B cell (primary cell): ENCODE data around the gene DNAH10. TPM values are rescaled to one million over a fixed set of nuclear protein-coding genes. Genes with fewer than 3 reads are reported as not detected.
A peak's percentile ranks its signal among the peaks of the same experiment; 100 is the strongest.

Source experiments
- ATAC-seq: fragments of 200-7000 bp; cut with Tn5 transposase; one replicate; pipeline ENCODE4 v1.10.0; 2021; ENCODE audit warnings: low read depth, mild to moderate bottlenecking, moderate number of reproducible peaks, moderate library complexity
- CTCF ChIA-PET: fragments of 350-600 bp; sonication (Branson Sonifier 250); formaldehyde crosslinking; loops from one replicate; lab custom pipeline; 2021; ENCODE audit warnings: antibody characterized with exemption, inconsistent platforms; lab: Charles Lee
- POLR2A ChIA-PET: fragments of 350-600 bp; sonication (Branson Sonifier 250); formaldehyde crosslinking; loops from one replicate; lab custom pipeline; 2021; ENCODE audit warnings: antibody characterized with exemption; lab: Charles Lee
- DNase-seq: peaks from one replicate; pipeline ENCODE4 v3.0.0; 2013
- H2AFZ ChIP-seq: 2 replicates; pipeline ENCODE4 v1.6.1; 2012; ENCODE audit warnings: mild to moderate bottlenecking, low read depth, low read length; ENCODE audit not compliant: insufficient read depth, poor library complexity, severe bottlenecking
- H3K27ac ChIP-seq, 2 donors: 1 replicate in 1 of 2; 2 replicates in 1 of 2; pipeline ENCODE4 v1.5.1; 2012 to 2013; ENCODE audit warnings: low read length in 2 of 2, mild to moderate bottlenecking in 2 of 2, moderate library complexity in 1 of 2
- H3K27me3 ChIP-seq, 4 experiments: fragments of 200-600 bp in 1 of 4; sonication (generic) in 1 of 4; replicated peaks in 1 of 4; 1 replicate in 2 of 4; 2 replicates in 2 of 4; pipeline versions ENCODE4 v1.6.1 to v1.7.0; 2013 to 2016; ENCODE audit warnings: low read length in 3 of 4, mild to moderate bottlenecking in 2 of 4, mixed read lengths in 1 of 4, moderate library complexity in 1 of 4; ENCODE audit not compliant: insufficient read depth in 4 of 4, control insufficient read depth in 3 of 4; ENCODE audit errors: control extremely low read depth in 1 of 4
- H3K36me3 ChIP-seq, 2 experiments: replicated peaks in 1 of 2; 1 replicate in 1 of 2; 2 replicates in 1 of 2; pipeline versions ENCODE4 v1.6.1 to v1.7.1; 2013; ENCODE audit warnings: low read length in 1 of 2; ENCODE audit not compliant: insufficient read depth in 2 of 2, control insufficient read depth in 1 of 2; ENCODE audit errors: control extremely low read depth in 1 of 2, extremely low read depth in 1 of 2
- H3K4me1 ChIP-seq, 2 donors: fragments of 200-600 bp in 1 of 2; sonication (generic) in 1 of 2; 1 replicate in 1 of 2; 2 replicates in 1 of 2; pipeline versions ENCODE4 v1.5.1 to v1.6.1; 2013 to 2017; ENCODE audit warnings: low read length in 2 of 2; ENCODE audit not compliant: control insufficient read depth in 2 of 2, insufficient read depth in 2 of 2
- H3K4me2 ChIP-seq: replicated peaks from 2 replicates; pipeline ENCODE3; 2012; ENCODE audit warnings: mild to moderate bottlenecking, low read depth, low read length; ENCODE audit not compliant: poor library complexity, severe bottlenecking
- H3K4me3 ChIP-seq, 5 experiments: fragments of 200-600 bp in 1 of 5; sonication (generic) in 1 of 5; 1 replicate in 3 of 5; 2 replicates in 2 of 5; pipeline versions ENCODE4 v1.5.1 to v1.7.0; 2011 to 2016; ENCODE audit warnings: low read length in 4 of 5, mild to moderate bottlenecking in 4 of 5, low read depth in 2 of 5, control low read depth in 1 of 5, moderate library complexity in 1 of 5; ENCODE audit not compliant: insufficient read depth in 1 of 5; ENCODE audit errors: control extremely low read depth in 1 of 5, extremely low read depth in 1 of 5
- H3K79me2 ChIP-seq: fragments of 200-600 bp; sonication (generic); one replicate; pipeline ENCODE4 v1.6.0; 2016; ENCODE audit warnings: low read length; ENCODE audit not compliant: control insufficient read depth, insufficient read depth
- H3K9ac ChIP-seq: fragments of 200-600 bp; sonication (generic); 2 replicates; pipeline ENCODE4 v1.6.1; 2017; ENCODE audit warnings: mild to moderate bottlenecking, low read length, moderate library complexity
- H3K9me3 ChIP-seq, 3 donors: one replicate each; pipeline versions ENCODE4 v1.6.1 to v1.7.1; 2013; ENCODE audit warnings: low read length in 2 of 3; ENCODE audit not compliant: control insufficient read depth in 2 of 3, insufficient read depth in 1 of 3; ENCODE audit errors: control extremely low read depth in 1 of 3
- H4K20me1 ChIP-seq: 2 replicates; pipeline ENCODE4 v1.6.0; 2012; ENCODE audit warnings: mild to moderate bottlenecking, low read length; ENCODE audit not compliant: insufficient read depth, control insufficient read depth, poor library complexity, severe bottlenecking
- H3K27ac Mint-ChIP-seq: one replicate; pipeline ENCODE4 v1.8.0; 2021; ENCODE audit warnings: mixed read lengths
- H3K27me3 Mint-ChIP-seq: one replicate; pipeline ENCODE4 v1.8.0; 2021; ENCODE audit warnings: mixed read lengths
- H3K4me1 Mint-ChIP-seq: one replicate; pipeline ENCODE4 v1.8.0; 2021; ENCODE audit warnings: mixed read lengths
- H3K4me3 Mint-ChIP-seq: one replicate; pipeline ENCODE4 v1.8.0; 2021; ENCODE audit warnings: mixed read lengths
- H3K9me3 Mint-ChIP-seq: one replicate; pipeline ENCODE4 v1.8.0; 2022; ENCODE audit warnings: mixed read lengths; ENCODE audit not compliant: insufficient read depth
- EZH2 ChIP-seq: IDR thresholded peaks from 2 replicates; pipeline ENCODE4 v1.6.1; 2012; ENCODE audit warnings: borderline replicate concordance, low read depth, mild to moderate bottlenecking, moderate library complexity, low read length; ENCODE audit not compliant: insufficient read depth, poor library complexity, severe bottlenecking
- WGBS: methylation state at CpG from one replicate; pipeline ENCODE4 v1.1.5; 2013; ENCODE audit warnings: missing lambda C conversion rate; ENCODE audit not compliant: insufficient coverage; 5-methylcytosine and 5-hydroxymethylcytosine counted together
- intact Hi-C: fragments of 100-400 bp; cut with micrococcal nuclease; formaldehyde crosslinking; loops from one replicate; pipeline ENCODE4 v1.10.0; 2022
- polyA plus RNA-seq: library from polyadenylated mRNA; depleted of rRNA; stranded (reverse); fragments of >200 nt; gene quantifications from 2 replicates; pipeline ENCODE4 v1.2.3, GENCODE V29; 2012
- total RNA-seq, 2 donors: library from RNA; stranded (reverse); fragments of 120-200 nt in 1 of 2; gene quantifications; 1 replicate in 1 of 2; 2 replicates in 1 of 2; pipeline versions ENCODE4 v1.2.3 to v1.2.4, GENCODE V29; 2013 to 2022
- TF ChIP-seq, protein P1 (sequence below): fragments of 200-600 bp; IDR thresholded peaks from one replicate; pipeline ENCODE4 v1.8.0; 2022; ENCODE audit warnings: antibody characterized with exemption, mild to moderate bottlenecking

Gene DNAH10
- total and polyA plus RNA-seq, 2 donors (not counting 1 experiment from before 2014, with no cell fraction given): 0.24 to 0.99 TPM

DNA sequence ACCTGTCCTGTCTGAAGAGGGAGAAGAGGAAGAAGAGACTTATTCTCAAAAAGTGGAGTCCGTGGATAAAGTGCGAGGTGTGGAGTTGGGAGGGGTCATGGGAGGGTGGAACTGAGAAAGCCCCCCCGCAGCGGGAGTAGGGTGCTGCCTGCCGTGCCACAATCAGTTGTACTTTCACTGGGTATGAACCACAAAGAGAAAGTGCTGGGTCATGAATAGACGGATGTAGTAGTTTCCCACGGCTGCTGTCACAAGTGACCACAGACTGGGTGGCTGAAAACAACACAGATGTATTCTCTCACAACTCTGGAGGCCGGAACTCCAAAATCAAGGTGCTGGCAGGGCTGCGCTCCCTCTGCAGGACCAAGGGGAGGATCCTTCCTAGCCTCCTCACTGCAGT, 5.5 kb downstream of the DNAH10 start:
- Mint-ChIP-seq H3K27me3 (no peaks in the 10 kb centered on the region), H3K4me1 (peaks cover 5% of the 10 kb centered on the region), H3K27ac (no peak overlapping the region), H3K9me3 (no peaks in the 10 kb centered on the region), H3K4me3 (no peak overlapping the region)
- H3K79me2 ChIP-seq: no peaks in the 10 kb centered on the region
- H4K20me1 ChIP-seq: no peaks in the 10 kb centered on the region
- H3K27me3 ChIP-seq: no peaks in the 10 kb centered on the region
- ChIA-PET CTCF (no interaction called here), POLR2A (no interaction called here)
- DNase-seq (peak; percentile 20), ATAC-seq (peak; percentile 24)
- no peak overlapping the region for H3K4me3 ChIP-seq
- H3K36me3 ChIP-seq: no peaks in the 10 kb centered on the region
- peak overlapping the region; percentile 49 for H2AFZ ChIP-seq
- no peaks in the 10 kb centered on the region for H3K9me3 ChIP-seq
- intact Hi-C loops: no loop called here
- H3K4me1 ChIP-seq: peaks cover 2 to 11% of the 10 kb centered on the region in 2 donors
- peak overlapping the region; percentile 3 for H3K4me2 ChIP-seq
- TF ChIP-seq, protein P1, sequence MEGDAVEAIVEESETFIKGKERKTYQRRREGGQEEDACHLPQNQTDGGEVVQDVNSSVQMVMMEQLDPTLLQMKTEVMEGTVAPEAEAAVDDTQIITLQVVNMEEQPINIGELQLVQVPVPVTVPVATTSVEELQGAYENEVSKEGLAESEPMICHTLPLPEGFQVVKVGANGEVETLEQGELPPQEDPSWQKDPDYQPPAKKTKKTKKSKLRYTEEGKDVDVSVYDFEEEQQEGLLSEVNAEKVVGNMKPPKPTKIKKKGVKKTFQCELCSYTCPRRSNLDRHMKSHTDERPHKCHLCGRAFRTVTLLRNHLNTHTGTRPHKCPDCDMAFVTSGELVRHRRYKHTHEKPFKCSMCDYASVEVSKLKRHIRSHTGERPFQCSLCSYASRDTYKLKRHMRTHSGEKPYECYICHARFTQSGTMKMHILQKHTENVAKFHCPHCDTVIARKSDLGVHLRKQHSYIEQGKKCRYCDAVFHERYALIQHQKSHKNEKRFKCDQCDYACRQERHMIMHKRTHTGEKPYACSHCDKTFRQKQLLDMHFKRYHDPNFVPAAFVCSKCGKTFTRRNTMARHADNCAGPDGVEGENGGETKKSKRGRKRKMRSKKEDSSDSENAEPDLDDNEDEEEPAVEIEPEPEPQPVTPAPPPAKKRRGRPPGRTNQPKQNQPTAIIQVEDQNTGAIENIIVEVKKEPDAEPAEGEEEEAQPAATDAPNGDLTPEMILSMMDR: no peak
- no peak for TF ChIP-seq EZH2
- WGBS: 19% methylated on average over 9 of the region's 9 CpGs
- H3K27ac ChIP-seq: no peak overlapping the region
- H3K9ac ChIP-seq: no peak overlapping the region

DNA sequence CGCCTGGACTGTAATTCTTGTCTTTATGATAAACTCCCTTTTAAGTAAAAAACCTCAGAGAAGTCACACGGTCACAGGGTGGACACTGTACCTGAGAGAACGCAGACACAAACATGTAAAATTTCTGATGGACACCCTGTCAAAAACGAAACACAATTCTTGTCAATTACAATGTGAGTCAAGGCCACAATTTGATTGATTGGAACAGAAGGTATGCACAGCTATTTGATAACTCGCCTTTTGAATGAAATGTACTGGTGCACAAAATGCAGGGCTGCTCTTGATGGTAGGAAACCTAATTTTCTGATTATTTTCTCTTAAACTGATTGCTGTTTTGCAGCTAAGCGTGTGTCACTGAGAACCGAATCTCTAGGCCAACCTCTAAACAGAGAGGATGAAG, 9.2 kb downstream of the DNAH10 start:
- Histone ChIP-seq H3K36me3 (no peaks in the 10 kb centered on the region), H4K20me1 (no peaks in the 10 kb centered on the region), H3K4me1 (peaks cover 0 to 8% of the 10 kb centered on the region in 2 donors), H2AFZ (no peak overlapping the region), H3K27ac (no peak overlapping the region), H3K9ac (no peak overlapping the region), H3K27me3 (peaks cover 0 to 4% (median 0%) of the 10 kb centered on the region in 4 experiments), H3K4me2 (no peak overlapping the region), H3K9me3 (peaks cover 0 to 4% (median 4%) of the 10 kb centered on the region in 3 donors), H3K4me3 (no peak overlapping the region), H3K79me2 (no peaks in the 10 kb centered on the region)
- ATAC-seq (no peak), DNase-seq (no peak)
- H3K9me3 Mint-ChIP-seq: peaks cover 5% of the 10 kb centered on the region
- no peaks in the 10 kb centered on the region for H3K27me3 Mint-ChIP-seq
- no peak for TF ChIP-seq EZH2
- TF ChIP-seq, protein P1: no peak
- ChIA-PET CTCF (no interaction called here), POLR2A (no interaction called here)
- WGBS: 93% methylated on average over 5 of the region's 7 CpGs
- peaks cover 5% of the 10 kb centered on the region for H3K4me1 Mint-ChIP-seq
- no peak overlapping the region for H3K27ac Mint-ChIP-seq
- no peak overlapping the region for H3K4me3 Mint-ChIP-seq
- intact Hi-C loops: no loop called here
